Measurements from ENCODE around the gene VAPB. TPM values are rescaled to one million over a fixed set of nuclear protein-coding genes. Genes with fewer than 3 reads are reported as not detected.

Gene VAPB
- total RNA-seq, 1 experiment from 2014 or later, result 14.0 TPM

- no peak for DNase-seq (ENCODE audit: extremely low read depth, low read depth)
Observed at GRCh38 chr20:58457083-58457695, 68.2 kb downstream of the VAPB start.

GRCh38 chr20:58458342-58459057 lies 69.5 kb downstream of the VAPB start:
- no peak for DNase-seq (ENCODE audit: extremely low read depth, low read depth)

- DNase-seq (ENCODE audit: extremely low read depth, low read depth), result no peak
Observed at GRCh38 chr20:58459058-58459750, 70.2 kb downstream of the VAPB start.

GRCh38 chr20:58461104-58461503 lies 72.1 kb downstream of the VAPB start:
- DNase-seq (ENCODE audit: extremely low read depth, low read depth), result no peak

- no peak for DNase-seq (ENCODE audit: extremely low read depth, low read depth)
Observed at GRCh38 chr20:58461899-58462298, 72.9 kb downstream of the VAPB start.

GRCh38 chr20:58463256-58463655 lies 74.2 kb downstream of the VAPB start:
- no peak for DNase-seq (ENCODE audit: extremely low read depth, low read depth)

GRCh38 chr20:58464838-58465237 lies 75.8 kb downstream of the VAPB start:
- no peak for DNase-seq (ENCODE audit: extremely low read depth, low read depth)

GRCh38 chr20:58466095-58466708 lies 77.2 kb downstream of the VAPB start:
- no peak for DNase-seq (ENCODE audit: extremely low read depth, low read depth)

GRCh38 chr20:58466729-58467571 lies 77.9 kb downstream of the VAPB start:
- no peak for DNase-seq (ENCODE audit: extremely low read depth, low read depth)

GRCh38 chr20:58467572-58468527 lies 78.8 kb downstream of the VAPB start:
- no peak for DNase-seq (ENCODE audit: extremely low read depth, low read depth)

- no peak for DNase-seq (ENCODE audit: extremely low read depth, low read depth)
Observed at GRCh38 chr20:58469616-58470015, 80.6 kb downstream of the VAPB start.

GRCh38 chr20:58470336-58471192 lies 81.5 kb downstream of the VAPB start:
- DNase-seq (ENCODE audit: extremely low read depth, low read depth), result no peak

- no peak for DNase-seq (ENCODE audit: extremely low read depth, low read depth)
Observed at GRCh38 chr20:58471193-58472164, 82.5 kb downstream of the VAPB start.

- no peak for DNase-seq (ENCODE audit: extremely low read depth, low read depth)
Observed at GRCh38 chr20:58472273-58473018, 83.4 kb downstream of the VAPB start.

GRCh38 chr20:58473453-58474425 lies 84.7 kb downstream of the VAPB start:
- DNase-seq (ENCODE audit: extremely low read depth, low read depth), result no peak

Measured in NCI-H460 (cell line).